GM18870 (cell line): ENCODE results near the gene ZC3H18.
"Not testable (repeated sequence)": the region's sequence is repeated elsewhere in the genome, so short reads cannot be mapped to it uniquely, and the experiment has no call there.

Experiments
- ATAC-seq: cut with Tn5 transposase; IDR thresholded peaks from one replicate; pipeline ENCODE4 v1.9.1; 2021; ENCODE audit warnings: moderate library complexity; ENCODE audit not compliant: unreplicated experiment

The ZC3H18 gene

GRCh38 chr16:88651989-88652761, 82.0 kb downstream of the ZC3H18 start:
- ATAC-seq = no peak

GRCh38 chr16:88652762-88653063, 82.5 kb downstream of the ZC3H18 start:
- no peak for ATAC-seq

GRCh38 chr16:88653101-88653500, 82.9 kb downstream of the ZC3H18 start:
- ATAC-seq = no peak

DNA sequence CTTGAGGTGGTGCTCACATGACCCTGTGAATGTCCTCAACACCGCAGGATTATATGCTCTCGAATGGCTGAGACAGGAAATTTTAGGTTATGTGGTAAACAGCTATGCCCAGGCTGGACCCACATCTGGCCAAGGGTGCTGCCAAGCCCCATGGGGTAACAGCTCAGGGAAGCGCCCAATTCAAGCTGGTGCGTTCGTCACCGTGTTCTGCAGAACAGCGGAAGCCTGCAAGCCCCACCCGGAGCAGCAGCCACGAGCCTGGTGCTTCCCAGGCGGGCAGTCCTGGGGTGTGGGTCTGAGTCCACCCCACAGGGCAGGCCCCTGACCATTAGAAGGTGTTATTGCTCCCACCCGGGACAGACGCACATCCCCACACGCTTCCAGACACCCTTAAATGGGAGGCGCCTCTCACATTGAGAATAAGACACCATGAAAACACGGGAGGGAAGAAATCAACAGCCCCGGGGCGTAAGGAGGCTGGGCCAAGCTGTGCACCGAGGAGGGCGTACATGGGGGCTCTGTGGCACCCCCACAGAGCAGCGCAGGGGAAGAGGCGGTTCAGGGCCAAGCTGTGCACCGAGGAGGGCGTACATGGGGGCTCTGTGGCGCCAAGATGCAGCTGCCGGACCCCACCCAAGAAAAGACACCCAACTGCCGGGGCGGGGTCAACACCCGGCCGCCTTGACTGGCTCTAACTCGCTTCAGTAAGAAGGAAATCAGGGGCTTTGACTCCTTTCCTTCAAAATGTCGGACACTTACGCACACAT, 83.6 kb downstream of the ZC3H18 start:
- no peak for ATAC-seq

- no peak for ATAC-seq
Measured at GRCh38 chr16:88654363-88655052, 84.3 kb downstream of the ZC3H18 start.

- ATAC-seq = no peak
Measured at GRCh38 chr16:88655053-88655732, 85.0 kb downstream of the ZC3H18 start.

DNA sequence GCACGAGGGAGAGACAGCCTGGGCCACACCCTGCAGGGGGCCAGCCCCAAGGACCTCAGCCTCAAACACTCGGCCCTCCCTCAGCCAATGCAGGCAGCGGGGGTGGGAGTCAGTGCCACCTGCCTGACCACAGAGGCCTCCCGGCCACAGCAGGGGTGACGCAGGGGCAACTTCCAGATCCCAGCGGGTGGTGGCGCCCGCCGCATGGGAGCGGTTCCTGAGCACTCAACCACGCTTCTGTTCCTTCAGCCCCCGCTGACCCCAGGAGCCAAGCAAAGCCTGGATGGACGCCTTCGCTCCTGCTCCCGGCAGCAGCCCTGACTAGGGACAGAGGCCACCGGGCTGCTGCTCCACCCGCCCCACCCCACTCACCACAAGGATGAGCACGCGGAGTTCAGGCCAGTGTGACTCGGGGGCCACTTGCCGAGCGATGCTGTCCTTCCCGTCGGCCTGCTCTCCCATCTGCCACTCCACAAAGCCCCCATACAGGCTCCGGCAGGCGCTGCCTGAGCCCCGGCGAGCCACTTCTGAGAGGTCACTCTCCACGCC, 85.6 kb downstream of the ZC3H18 start:
- ATAC-seq = no peak

- no peak for ATAC-seq
Measured at GRCh38 chr16:88656291-88656980, 86.2 kb downstream of the ZC3H18 start.

GRCh38 chr16:88657371-88657770, 87.2 kb downstream of the ZC3H18 start:
- ATAC-seq = no peak

- ATAC-seq = no peak
Measured at GRCh38 chr16:88658714-88659113, 88.5 kb downstream of the ZC3H18 start.

DNA sequence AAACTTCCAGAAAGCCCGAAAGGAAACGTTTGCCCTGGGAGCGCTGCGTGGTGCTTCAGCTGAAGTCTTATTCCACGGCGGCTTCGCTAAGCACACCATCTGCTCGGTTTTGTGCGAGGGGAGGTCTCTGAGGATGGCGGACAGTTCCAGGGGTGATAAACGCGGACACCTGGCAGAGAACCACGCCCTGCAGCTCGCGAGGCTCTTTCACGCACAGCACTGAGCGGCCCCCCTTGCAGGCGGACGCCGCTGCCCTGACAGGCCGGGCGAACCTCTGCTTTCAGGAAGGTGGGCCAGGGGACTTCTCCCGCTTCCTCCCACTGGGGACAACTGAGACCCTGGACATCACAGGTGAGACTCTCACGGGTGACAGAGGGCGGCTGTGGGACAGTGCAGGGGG, 89.0 kb downstream of the ZC3H18 start:
- no peak for ATAC-seq

- no peak for ATAC-seq
Measured at GRCh38 chr16:88661468-88661867, 91.3 kb downstream of the ZC3H18 start.

GRCh38 chr16:88662222-88662842, 92.1 kb downstream of the ZC3H18 start:
- no peak for ATAC-seq

- peak; percentile 81 for ATAC-seq
Measured at GRCh38 chr16:88662843-88663606, 92.8 kb downstream of the ZC3H18 start, which contains the start of gene MVD. TSS of gene MVD (minus strand) at chr16:88663091. CDS start at chr16:88663080, 11 bp downstream.

GRCh38 chr16:88665148-88665547, 94.9 kb downstream of the ZC3H18 start:
- no peak for ATAC-seq

DNA sequence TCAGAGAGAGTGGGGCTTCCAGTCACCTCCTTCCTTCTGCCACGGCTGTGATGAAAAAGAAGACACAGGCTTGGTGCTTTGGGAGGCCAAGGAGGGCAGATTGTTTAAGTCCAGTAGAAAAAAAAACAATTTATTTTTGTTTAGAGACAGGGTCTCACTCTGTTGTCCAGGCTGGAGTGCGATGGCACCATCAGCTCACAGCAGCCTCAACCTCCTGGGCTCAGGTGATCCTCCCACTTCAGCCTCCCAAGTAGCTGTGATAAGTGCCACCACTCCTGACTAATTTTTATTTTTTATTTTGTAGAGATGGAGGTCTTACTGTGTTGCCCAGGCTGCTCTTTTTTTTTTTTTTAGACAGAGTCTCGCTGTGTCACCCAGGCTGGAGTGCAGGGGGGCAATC, 95.4 kb downstream of the ZC3H18 start:
- ATAC-seq = no peak

DNA sequence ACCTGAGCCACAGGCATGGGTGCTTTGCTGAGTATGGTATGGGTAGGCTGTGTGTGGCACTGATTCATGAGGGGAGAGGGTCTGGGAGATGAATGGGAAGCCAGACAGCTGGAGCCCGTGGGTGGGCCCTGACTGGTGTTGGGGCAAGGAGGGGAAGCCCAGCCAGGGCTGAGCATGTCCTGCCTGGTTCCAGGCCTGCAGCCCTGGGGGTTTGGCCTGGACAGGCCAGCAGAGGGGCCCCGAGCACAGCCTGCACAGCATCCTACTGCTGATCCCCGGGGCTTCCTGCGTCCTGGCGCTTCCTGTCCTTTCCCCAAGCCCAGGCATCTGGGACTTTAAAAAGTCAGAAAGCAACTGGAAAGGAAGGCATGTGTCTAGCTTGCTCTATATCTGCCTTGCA, 97.3 kb downstream of the ZC3H18 start:
- no peak for ATAC-seq

GRCh38 chr16:88669493-88669892, 99.3 kb downstream of the ZC3H18 start:
- ATAC-seq = not testable (repeated sequence)

DNA sequence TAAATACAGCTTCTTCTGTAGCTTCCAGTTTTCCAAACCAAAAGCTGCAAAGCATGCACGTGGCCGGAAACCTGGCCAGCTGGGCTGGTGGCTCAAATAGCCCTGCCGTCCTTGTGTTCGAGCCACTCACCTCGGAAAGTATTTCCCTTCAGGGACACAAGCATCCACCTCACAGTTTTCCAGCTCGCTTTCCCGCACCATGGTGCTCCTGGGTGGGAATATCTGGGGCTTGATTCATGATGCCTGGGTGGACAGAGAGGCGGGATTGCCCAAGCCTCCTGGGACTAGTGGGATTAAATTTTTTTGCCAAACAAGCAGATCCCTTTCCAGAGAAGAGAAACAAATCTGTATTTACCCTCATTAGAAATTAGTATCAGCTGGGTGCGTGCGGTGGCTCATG, 99.8 kb downstream of the ZC3H18 start:
- no peak for ATAC-seq
